IMR-90 (cell line): ENCODE data around the gene GPR173.

ENCODE experiments used
- CHD1 ChIP-seq: IDR thresholded peaks from 2 replicates; pipeline ENCODE4 v1.6.1; 2012; ENCODE audit warnings: low read depth, low read length, improper control_type of control experiment
- FOS ChIP-seq: fragments of 150-350 bp; IDR thresholded peaks from 2 replicates; pipeline ENCODE4 v1.6.1; 2016; ENCODE audit warnings: low read depth, low read length
- MAZ ChIP-seq: IDR thresholded peaks from 2 replicates; pipeline ENCODE4 v1.6.1; 2012; ENCODE audit warnings: low read depth, mild to moderate bottlenecking, low read length, improper control_type of control experiment, moderate library complexity, borderline replicate concordance
- POLR2A ChIP-seq: IDR thresholded peaks from 2 replicates; pipeline ENCODE4 v1.6.1; 2012; ENCODE audit warnings: mild to moderate bottlenecking, low read depth, low read length
- RAD21 ChIP-seq: IDR thresholded peaks from 2 replicates; pipeline ENCODE4 v1.6.1; 2012; ENCODE audit warnings: low read length, improper control_type of control experiment
- SMC3 ChIP-seq: fragments of 150-350 bp; IDR thresholded peaks from 2 replicates; pipeline ENCODE4 v1.6.1; 2016; ENCODE audit warnings: low read depth, mild to moderate bottlenecking, antibody characterized with exemption, low read length, moderate library complexity
- USF2 ChIP-seq: fragments of 150-350 bp; IDR thresholded peaks from 2 replicates; pipeline ENCODE4 v1.6.1; 2017; ENCODE audit warnings: mild to moderate bottlenecking, antibody characterized with exemption, low read length, low read depth
- TF ChIP-seq, protein P1 (sequence below): conservative IDR thresholded peaks from 2 replicates; pipeline ENCODE4 v1.5.1; 2012; ENCODE audit warnings: mild to moderate bottlenecking, low read depth, low read length, improper control_type of control experiment
- TF ChIP-seq, protein P2 (sequence below): fragments of 150-350 bp; IDR thresholded peaks from 2 replicates; pipeline ENCODE4 v1.6.1; 2016; ENCODE audit warnings: low read depth, mild to moderate bottlenecking, low read length, moderate library complexity, borderline replicate concordance

DNA sequence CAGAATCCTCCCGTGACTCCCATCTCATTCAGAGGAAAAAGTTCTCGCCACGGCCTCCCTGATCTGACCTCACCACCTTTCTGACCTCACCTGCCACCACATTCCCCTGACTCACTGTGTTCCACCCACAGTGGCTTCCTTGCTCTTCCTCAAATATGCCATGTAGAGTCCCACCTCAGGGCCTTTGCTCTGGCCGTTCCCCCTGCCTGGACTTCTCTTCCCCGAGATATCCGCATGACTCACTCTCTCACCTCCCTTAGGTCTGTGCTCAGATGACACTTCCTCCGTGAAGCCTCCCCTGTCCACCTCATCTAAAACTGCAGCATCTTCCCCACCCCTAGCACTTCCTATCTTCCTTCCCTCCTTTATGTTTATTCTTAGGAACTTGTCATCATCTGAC is 26.4 kb downstream of the GPR173 start:
- TF ChIP-seq MAZ (no peak), USF2 (no peak), RAD21 (no peak), FOS (no peak), SMC3 (no peak), POLR2A (no peak), CHD1 (no peak)
- TF ChIP-seq, protein P1, sequence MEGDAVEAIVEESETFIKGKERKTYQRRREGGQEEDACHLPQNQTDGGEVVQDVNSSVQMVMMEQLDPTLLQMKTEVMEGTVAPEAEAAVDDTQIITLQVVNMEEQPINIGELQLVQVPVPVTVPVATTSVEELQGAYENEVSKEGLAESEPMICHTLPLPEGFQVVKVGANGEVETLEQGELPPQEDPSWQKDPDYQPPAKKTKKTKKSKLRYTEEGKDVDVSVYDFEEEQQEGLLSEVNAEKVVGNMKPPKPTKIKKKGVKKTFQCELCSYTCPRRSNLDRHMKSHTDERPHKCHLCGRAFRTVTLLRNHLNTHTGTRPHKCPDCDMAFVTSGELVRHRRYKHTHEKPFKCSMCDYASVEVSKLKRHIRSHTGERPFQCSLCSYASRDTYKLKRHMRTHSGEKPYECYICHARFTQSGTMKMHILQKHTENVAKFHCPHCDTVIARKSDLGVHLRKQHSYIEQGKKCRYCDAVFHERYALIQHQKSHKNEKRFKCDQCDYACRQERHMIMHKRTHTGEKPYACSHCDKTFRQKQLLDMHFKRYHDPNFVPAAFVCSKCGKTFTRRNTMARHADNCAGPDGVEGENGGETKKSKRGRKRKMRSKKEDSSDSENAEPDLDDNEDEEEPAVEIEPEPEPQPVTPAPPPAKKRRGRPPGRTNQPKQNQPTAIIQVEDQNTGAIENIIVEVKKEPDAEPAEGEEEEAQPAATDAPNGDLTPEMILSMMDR, result no peak
- TF ChIP-seq, protein P2, sequence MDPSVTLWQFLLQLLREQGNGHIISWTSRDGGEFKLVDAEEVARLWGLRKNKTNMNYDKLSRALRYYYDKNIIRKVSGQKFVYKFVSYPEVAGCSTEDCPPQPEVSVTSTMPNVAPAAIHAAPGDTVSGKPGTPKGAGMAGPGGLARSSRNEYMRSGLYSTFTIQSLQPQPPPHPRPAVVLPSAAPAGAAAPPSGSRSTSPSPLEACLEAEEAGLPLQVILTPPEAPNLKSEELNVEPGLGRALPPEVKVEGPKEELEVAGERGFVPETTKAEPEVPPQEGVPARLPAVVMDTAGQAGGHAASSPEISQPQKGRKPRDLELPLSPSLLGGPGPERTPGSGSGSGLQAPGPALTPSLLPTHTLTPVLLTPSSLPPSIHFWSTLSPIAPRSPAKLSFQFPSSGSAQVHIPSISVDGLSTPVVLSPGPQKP, result no peak
